ENCODE measurements around the gene WNT6.

Gene WNT6

DNA sequence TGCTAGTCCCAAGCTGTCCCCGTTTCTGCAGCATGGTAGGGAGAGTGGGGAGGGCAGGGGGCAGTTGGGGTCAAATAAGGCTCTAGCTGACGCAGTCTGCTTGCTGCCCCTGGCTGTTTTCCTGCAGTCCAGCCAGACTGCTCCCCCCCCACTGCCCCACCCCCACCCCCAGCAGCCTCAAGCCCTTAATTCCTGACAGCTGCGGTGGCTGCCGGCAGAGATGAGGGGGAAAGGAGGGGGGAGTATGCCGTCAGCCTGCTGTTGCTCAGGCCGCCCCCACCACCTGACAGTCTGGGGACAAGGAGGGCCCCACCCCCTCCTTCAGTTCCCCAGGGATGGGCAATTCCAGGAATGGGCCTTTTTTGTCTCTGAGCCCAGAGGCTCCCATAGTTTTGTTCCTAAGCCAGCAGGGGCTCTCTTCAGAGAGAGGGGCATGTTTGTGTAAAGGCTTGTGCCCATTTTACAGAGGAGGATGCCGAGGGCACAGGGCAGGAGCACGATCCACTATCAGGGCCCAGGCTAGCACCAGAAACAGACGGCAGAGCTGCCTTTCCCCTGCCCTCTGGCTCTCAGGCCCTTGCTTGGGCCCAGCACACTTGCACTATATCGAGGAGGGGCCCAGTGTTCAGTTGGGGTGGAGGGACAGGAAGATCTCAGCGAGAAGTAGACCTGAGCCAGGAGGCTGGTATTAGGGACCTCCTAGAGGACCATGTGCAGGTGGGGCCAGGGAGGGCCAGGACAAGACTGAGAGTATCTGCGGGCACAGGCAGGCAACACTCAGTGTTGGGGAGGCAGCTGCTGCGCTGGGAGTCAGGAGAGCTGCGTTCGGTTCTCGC is 19.5 kb downstream of the WNT6 start:
- DNase-seq (ENCODE audit: low read depth) = no peak

DNA sequence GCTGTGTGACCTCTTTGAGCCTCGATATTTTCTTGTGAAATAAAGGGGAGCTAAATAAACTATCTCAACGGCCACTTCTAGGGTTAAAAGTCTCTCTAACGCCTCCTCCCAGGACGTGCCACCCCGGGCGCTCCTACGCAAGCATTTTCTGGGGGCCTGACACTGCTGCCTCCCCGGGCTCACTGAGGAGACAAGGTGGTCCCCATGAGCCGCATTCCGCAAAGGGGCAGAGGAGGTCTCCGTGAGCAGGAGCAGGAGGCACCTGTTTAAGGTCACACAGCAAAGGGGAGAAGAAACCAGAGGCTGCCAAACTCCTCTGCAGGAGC is 20.1 kb downstream of the WNT6 start:
- DNase-seq (ENCODE audit: low read depth) = no peak

DNA sequence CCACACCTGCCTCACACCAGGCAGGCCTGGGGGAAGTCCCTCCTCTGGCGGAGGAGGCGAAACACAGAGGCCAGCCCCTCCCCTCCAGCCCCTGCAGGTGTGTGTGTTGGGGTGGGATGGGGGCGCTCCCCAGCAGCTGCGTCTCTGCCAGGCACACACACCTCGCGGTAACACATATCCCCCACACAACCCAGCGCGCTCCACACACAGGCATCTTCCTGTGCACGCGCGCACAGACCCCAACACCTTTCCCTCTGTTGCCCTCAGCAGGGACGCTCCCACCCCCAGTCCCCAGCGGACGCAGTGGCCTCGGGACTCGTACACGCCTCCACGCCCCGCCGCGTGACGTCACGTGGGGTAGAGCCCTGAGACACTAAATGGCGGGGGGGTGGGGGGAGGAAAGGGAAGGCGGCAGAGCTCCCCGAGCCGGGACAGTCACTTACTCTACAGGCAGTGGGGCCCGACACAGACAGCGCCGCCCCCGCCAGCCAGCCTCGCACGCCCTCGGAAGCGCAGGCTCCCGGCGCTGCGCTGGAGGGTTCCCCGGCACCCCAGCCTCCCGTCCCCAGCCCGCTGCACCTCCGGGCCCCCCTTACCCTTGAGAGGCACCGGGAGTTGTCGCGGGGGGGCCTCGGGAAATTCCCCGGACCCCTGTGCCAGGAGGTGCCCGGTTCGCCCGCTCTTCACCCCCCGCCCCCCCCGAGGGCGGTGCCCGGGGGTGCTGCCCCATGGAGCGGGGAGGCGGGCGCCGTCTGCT is 20.7 kb downstream of the WNT6 start, which contains the start of gene WNT10A:
Gene WNT10A (plus strand): TSS at position 751 of the 757 bp plus-strand sequence. CDS start 144 bp downstream, outside the sequence.
- peak; percentile 76 for DNase-seq (ENCODE audit: low read depth)

DNA sequence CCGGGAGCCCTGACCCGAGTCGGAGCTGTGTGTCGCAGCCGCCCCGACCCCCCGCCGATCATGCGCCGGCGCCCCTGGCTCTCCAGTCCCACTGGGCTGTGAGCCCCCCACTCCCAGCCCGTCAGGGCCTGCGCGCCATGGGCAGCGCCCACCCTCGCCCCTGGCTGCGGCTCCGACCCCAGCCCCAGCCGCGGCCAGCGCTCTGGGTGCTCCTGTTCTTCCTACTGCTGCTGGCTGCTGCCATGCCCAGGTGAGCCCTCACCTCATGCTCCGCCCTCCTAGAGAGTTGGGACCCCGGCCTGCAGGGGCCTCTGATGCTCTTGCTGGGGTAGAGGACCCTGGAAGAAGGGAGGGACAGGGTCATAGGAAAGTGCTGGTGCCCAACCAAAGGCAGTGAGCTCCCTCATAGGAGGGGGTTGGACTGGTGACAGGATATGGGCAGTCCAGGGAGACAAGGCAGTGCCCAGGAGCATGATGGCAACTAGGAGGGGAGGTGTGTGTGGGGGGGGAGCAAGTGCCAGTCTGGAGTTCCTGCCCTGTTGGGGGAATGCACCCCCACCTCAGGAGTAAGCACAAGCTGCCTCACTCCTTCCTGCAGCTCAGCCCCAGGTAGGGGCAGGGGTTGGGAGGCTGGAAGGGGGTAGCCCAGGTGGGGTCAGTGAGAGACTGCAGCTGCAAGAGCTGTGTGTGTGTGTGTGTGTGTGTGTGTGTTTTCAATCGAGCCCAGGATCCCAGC is 21.4 kb downstream of the WNT6 start:
- no peak for DNase-seq (ENCODE audit: low read depth)

DNA sequence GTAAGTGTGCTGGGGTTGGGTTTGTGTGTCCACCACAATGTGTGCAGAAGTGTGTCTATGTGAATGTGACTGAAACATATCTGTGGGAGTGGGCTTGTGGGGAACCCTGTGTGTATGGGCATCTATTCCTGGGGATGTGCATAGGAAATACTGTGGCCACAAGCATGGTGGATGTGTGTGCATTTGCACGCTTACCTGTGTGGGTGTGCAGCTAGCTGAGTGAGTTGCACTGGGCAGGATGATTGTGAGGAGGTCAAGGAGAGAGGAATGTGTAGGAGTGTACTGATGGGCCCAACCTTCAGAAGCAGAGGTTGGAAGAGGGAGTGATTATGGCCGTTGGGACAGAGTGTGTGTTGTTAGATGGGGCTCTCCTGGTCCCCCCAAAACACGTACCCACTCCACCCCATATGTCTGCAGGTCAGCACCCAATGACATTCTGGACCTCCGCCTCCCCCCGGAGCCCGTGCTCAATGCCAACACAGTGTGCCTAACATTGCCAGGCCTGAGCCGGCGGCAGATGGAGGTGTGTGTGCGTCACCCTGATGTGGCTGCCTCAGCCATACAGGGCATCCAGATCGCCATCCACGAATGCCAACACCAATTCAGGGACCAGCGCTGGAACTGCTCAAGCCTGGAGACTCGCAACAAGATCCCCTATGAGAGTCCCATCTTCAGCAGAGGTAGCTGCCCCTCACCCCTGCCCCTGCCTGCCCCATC is 22.3 kb downstream of the WNT6 start:
- no peak for DNase-seq (ENCODE audit: low read depth)

DNA sequence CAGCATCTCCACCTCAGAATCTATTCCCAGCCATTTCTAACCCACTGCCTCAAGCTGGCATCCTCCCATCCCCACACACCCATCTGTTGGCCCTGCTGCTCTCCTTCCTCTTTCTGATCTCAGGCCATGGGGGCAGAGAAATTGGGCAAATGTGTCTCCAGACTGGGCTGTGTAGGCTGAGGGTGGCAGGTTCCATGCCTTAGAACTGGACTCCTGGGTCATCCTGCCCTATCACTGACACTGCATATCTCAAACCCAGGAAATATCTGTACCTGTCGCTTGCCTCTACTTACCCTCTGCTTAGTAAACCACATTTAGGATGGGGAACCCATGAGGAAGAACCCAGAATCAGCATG is 22.8 kb downstream of the WNT6 start:
- no peak for DNase-seq (ENCODE audit: low read depth)

DNA sequence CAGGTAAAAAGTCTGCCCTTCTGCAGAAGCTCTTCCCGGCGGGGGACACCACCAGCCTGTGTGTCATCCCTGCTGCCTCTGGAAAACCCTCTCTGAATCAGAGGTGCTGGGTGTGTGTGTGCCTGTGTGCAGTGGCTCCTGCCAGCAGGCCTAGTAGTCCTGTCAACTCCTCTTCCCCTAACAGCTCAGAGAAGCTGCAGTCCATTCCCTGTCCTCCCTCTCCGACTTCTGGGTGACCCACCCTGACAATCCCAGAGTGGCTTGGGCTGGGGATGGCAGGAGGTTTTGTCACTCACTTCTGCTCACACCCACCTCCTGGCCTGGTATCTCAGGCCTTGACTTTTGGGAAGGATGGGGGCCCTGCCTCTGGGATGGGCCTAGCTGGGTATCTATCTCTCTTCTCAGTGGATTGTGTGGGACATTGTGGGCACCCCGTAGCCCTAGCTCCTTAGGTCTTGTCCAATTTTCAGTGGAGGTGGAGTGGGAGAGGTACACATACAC is 23.3 kb downstream of the WNT6 start:
- no peak for DNase-seq (ENCODE audit: low read depth)

DNA sequence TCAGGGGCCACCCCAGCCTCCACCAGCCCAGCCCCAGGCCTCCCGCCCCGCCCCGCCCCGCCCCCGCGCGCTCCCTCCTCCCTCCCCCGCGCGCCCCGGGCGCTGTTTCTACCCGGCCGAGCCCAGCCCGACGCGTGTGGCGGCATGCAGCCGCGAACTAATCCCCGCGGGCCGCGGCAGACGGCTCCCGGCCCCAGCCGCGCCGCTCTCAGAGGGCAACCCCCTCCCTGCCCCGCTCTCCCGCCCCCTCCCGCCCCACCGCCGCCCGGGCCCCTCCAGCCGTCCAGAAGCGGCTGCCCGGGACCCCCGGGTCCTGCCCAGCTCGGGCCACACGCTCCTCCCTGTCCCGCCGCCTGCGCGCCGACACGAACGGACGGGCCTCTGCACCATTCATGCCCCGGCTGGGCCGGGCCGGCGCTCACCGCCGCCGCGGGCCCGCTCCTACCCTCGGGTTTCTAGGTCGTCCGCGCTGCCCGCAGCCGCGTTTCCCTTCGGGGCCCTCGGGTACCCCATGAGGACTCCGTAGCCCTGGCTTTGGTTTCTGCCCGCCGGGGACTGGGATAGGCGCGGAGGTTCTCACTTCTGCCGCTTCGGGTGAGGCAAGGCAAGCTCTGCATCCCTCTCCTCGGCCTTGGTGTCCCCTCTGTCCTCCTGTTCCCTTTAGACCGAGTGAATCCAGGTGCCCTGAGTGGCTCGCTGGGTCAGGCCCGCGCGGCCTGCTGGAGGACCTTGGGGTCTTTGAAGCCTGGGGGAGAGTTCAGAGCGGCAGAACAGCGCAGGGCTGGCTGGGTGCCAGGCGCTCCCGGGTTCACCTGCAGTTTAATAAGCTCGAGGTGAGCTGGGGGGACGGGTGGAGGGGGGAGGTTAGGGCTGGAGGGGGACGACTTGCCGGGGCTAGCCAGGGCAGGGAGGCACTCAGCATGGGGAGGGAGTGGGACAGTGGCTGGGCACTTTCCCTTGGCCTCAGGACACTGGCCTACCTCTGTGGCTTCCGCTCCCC is 24.2 kb downstream of the WNT6 start:
- no peak for DNase-seq (ENCODE audit: low read depth)

DNA sequence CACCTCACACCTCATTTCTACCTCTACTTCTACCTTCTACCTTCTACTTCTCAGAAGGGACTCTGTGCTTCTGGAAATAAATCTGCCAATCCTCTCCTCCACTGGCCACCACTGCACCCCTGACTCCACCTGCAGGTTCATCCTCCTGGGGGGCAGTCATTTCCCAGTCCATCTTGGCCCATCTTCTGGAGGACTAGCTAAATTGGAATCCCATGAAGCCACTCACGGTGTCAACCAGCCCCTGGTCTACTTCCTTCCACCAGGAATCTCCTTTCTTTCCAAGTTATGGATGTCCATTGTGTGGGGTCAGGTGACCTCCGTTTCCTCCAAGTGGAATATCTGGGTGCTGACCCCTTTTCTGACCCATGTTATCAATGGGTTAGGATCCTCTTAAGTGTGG is 24.9 kb downstream of the WNT6 start:
- DNase-seq (ENCODE audit: low read depth) = no peak

DNA sequence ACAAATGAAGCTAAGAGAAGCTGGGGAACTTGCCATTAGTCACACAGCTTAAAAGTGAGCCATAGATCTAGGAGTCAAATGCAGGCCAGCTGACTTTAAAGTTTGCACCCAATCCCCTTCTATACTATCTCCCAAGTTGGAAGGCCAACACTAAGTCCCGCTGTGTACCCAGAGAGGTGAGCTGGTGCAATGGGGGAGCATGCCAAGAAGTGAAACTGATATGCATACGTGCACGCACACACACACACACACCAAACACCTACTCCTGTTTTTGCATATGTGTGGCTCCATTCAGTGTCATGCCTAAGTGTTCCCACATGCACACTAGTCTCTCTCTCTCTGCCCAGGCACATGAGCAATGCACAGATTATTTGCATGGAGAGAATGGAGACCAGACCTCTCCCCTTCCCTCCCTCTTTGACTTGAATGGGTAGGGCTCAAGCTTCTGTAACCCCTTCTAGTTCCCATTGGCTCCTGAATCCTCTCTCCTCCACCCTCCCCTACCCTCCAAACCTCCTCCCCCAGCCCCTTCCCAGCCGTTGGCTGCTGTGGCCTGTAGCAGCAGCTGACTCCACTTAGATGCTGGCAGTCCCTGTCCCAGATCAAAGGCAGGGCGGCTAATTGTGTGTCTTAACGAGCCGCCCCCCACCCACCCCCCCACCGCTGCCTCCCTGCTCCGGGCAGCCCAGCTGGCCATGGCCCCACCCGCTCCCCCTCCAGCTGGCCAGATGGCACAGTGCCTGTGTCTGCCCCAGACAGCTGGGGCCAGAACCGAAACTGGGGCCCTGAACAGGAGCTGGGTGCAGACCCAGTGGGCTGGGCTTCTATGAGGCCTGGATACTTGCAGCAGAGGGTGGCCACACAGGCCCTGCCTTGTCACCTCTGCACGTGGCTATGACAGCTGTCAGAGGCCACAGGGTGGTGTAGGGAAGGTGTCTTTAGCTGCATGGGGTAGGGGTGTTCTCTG is 26.7 kb downstream of the WNT6 start:
- no peak for DNase-seq (ENCODE audit: low read depth)

DNA sequence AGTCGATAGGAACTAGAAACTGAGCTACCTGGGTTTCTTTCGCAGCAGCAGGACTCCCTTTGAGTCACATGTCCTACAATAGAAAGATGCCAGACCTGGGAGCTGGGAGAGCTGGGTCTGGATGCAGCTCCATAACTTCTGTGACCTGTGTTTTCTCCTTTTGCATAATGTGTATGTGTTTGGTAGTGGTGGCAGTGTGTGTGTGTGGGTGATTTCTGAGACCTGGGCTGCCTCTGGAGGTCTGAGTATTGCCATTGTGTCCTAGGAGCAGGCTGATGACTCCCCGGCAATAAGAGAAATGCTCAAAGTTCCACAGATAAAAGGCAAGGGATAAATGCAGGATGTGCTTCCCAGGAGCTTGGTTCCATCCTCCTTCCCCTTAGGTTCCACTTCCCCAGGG is 27.5 kb downstream of the WNT6 start:
- DNase-seq (ENCODE audit: low read depth) = no peak

DNA sequence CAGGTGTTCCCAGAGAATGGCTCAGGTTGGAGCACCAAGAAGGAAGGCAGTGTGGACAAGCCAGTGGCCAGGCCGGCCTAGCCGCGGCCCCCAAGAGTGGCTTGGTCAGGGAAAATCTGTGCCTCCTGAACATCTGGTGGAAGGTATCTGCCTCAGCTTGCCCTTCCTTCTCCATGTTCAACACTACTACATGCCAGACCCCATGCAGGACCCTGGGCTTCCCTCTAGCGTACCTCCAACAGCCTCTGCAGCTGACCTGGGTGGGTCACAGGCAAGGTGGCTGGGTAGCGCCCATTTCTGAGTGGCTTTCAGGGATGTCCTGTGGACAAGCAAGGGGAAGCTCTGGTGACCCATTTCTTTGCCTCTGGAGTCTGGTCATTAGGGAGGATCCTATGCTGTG is 28.7 kb downstream of the WNT6 start:
- no peak for DNase-seq (ENCODE audit: low read depth)

DNA sequence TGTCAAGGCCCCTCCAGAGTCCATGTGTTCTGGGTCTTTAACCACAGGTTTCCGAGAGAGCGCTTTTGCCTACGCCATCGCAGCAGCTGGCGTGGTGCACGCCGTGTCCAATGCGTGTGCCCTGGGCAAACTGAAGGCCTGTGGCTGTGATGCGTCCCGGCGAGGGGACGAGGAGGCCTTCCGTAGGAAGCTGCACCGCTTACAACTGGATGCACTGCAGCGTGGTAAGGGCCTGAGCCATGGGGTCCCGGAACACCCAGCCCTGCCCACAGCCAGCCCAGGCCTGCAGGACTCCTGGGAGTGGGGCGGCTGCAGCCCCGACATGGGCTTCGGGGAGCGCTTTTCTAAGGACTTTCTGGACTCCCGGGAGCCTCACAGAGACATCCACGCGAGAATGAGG is 30.3 kb downstream of the WNT6 start:
- DNase-seq (ENCODE audit: low read depth) = no peak

DNA sequence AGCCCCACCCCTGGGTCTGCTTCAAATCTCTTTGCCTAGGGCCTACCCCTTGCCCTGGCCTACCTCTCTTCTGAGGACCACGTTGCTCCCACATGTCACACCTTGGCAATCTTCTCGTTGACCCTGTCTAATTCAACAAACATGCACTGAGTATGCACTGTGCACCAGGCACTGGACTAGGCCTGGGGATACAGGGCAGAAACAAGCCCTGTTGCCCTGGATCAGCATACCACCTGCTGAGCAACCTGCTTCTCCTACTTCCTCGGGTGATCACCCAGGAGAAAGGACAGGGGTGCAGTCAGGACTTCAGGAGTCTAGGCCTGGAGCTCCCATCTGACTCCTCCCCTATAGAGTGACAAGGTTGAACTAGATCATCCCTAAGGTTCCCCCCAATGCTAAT is 30.8 kb downstream of the WNT6 start:
- DNase-seq (ENCODE audit: low read depth) = no peak

DNA sequence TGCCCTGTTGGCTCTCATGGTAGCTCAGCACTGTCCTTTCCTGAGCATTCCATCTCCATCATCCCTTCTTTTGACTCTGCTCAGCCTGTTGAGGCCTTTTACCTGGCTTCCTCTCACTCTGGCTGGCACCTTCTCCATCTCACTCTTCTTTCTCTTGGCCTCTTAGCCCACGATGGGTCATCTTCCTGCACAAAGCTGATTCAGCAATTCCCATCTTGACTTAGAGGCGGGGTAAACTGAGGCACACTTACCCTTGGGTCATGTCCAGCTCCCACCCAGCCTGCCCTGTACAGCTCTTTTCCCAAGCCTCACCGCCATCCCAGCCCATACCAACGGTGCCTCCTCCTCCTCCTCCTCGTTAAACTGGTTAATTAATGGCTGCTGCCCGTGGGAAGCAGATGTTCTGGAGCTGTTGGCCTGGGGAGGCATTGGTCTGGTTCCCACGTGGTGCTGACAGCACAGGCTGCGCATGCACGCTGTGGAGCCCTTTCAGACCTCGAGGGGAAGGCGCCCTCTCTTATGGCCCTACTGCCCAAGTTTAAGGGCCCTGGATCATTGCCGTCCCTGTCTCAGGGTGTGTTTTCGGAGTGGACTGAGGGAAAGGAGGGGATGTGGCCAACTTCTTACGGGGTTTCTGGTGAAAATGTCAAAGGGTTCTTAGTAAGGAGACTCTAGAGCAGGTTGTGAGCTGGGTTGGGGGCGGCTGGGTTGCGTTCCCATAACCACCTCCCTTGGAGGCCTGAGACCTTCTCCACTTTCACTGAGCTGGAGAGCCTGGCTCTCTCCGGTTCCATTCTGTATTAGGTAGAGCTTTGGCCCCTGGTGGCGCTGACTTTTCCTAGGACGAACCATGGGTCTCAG is 31.9 kb downstream of the WNT6 start:
- DNase-seq (ENCODE audit: low read depth) = no peak

DNA sequence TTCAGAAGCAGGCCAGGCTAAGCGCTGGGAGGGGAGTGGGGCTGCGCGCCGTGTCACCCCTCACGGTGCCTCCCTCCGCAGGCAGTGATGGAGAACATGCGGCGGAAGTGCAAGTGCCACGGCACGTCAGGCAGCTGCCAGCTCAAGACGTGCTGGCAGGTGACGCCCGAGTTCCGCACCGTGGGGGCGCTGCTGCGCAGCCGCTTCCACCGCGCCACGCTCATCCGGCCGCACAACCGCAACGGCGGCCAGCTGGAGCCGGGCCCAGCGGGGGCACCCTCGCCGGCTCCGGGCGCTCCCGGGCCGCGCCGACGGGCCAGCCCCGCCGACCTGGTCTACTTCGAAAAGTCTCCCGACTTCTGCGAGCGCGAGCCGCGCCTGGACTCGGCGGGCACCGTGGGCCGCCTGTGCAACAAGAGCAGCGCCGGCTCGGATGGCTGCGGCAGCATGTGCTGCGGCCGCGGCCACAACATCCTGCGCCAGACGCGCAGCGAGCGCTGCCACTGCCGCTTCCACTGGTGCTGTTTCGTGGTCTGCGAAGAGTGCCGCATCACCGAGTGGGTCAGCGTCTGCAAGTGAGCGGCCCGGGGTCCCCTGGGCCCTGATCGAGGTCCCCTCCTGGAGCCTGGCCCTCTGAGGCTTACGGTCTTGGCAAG is 33.2 kb downstream of the WNT6 start:
- peak; percentile 74 for DNase-seq (ENCODE audit: low read depth)

DNA sequence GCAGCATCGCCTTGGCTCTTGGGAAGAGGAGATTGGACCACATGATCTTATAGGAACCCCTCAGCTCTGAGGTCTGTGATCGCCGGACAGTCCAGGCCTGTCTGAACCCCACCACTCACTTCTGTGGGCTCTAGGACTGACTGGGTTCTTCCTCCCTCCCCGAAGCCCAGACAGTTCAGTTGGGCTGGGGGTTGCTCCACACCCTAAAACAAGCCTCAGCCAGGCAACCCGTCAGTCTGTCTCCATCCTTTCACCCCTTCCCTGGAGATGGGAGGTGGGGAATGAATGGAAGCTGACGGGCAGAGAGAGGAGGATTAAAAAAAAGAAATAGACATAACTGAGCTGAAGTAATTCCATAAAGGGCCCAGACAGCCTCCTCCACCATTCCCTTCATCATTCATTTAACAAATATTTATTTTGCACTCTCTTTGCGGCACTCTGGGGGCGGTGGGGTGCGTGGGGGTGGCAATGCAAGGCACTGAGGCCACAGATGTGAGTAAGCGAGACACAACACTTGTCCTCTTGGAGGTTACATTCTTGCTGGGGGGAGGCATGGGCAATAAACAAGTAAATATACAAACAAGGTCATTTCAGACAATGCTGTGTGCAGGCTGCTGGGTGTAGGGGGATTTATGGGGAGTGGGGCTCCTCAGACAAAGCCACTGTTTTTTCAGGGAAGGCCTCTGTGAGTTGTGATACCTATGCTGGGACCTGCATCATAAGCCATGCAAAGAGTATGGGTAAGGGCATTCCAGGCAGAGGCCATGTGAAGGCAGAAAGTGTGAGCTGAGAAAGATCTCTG is 33.9 kb downstream of the WNT6 start:
- DNase-seq (ENCODE audit: low read depth) = no peak

Measured in stimulated activated CD8-positive, alpha-beta memory T cell treated with anti-CD3 and anti-CD28 coated beads, Interleukin-12 subunit alpha, Interleukin-12 subunit beta, amount 100 ng/mL, for 4 hours (primary cell).